Measurements from ENCODE around the gene TLR5.

- TF ChIP-seq RAD21 (IDR thresholded peaks at IDR 0.05; ENCODE audit: low read length) (no peak), CTCF (IDR thresholded peaks at IDR 0.05) (no peak), RXRA (IDR thresholded peaks at IDR 0.05; ENCODE audit: borderline replicate concordance, low read depth) (no peak), RFX5 (IDR thresholded peaks at IDR 0.05; ENCODE audit: low read length) (no peak)
- TF ChIP-seq, protein P1, sequence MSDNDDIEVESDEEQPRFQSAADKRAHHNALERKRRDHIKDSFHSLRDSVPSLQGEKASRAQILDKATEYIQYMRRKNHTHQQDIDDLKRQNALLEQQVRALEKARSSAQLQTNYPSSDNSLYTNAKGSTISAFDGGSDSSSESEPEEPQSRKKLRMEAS (IDR thresholded peaks at IDR 0.05; ENCODE audit: low read depth), result no peak
- TF ChIP-seq, protein P2, sequence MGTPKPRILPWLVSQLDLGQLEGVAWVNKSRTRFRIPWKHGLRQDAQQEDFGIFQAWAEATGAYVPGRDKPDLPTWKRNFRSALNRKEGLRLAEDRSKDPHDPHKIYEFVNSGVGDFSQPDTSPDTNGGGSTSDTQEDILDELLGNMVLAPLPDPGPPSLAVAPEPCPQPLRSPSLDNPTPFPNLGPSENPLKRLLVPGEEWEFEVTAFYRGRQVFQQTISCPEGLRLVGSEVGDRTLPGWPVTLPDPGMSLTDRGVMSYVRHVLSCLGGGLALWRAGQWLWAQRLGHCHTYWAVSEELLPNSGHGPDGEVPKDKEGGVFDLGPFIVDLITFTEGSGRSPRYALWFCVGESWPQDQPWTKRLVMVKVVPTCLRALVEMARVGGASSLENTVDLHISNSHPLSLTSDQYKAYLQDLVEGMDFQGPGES (IDR thresholded peaks at IDR 0.05; ENCODE audit: low read depth, low read length), result no peak
Observed at GRCh38 chr1:223147873-223148272, 4.8 kb upstream of the TLR5 start.
